Endothelial cell of umbilical vein (primary cell): ENCODE results near the gene STXBP5L. TPM values are rescaled to one million over a fixed set of nuclear protein-coding genes. Genes with fewer than 3 reads are reported as not detected.

Experiments
- BruUV-seq: library from RNA; stranded (reverse); fragments of 400-500 nt; replicated peaks from 2 replicates; lab custom pipeline; 2021; lab: Mats Ljungman, UMichigan
- CTCF ChIA-PET: fragments of 300-600, 350-600 bp; sonication (Branson Sonifier 250); formaldehyde crosslinking; loops from one replicate; lab custom pipeline; 2021; ENCODE audit warnings: antibody characterized with exemption, inconsistent platforms; lab: Charles Lee
- POLR2A ChIA-PET: fragments of 300-600, 350-600 bp; sonication (Branson Sonifier 250); formaldehyde crosslinking; loops from one replicate; lab custom pipeline; 2021; ENCODE audit warnings: antibody characterized with exemption, inconsistent platforms; lab: Charles Lee
- DNase-seq: peaks from one replicate; pipeline ENCODE4 v3.0.0-alpha.2; 2011; ENCODE audit warnings: low read depth, low spot score
- FAIRE-seq: peaks from 2 replicates; lab custom pipeline; 2011; peaks lifted over from hg19 to GRCh38; lab: Jason Lieb, UNC
- H2AFZ ChIP-seq: 2 replicates; pipeline ENCODE4 v1.6.0; 2012; ENCODE audit warnings: low read depth, low read length, control low read depth, inconsistent platforms
- H3K27ac ChIP-seq: 2 replicates; pipeline ENCODE4 v1.5.1; 2011; ENCODE audit warnings: low read depth, mild to moderate bottlenecking, control low read depth, low read length, moderate library complexity; ENCODE audit not compliant: insufficient read depth
- H3K27me3 ChIP-seq, 2 experiments: 2 replicates each; pipeline versions ENCODE4 v1.6.0 to v1.6.1; 2011; ENCODE audit warnings: low read length in 2 of 2, mixed read lengths in 1 of 2; ENCODE audit not compliant: control insufficient read depth in 2 of 2, insufficient read depth in 2 of 2
- H3K36me3 ChIP-seq, 2 experiments: 2 replicates in 1 of 2; 3 replicates in 1 of 2; pipeline ENCODE4 v1.5.1; 2011; ENCODE audit warnings: low read length in 2 of 2, mild to moderate bottlenecking in 1 of 2, moderate library complexity in 1 of 2; ENCODE audit not compliant: control insufficient read depth in 2 of 2, insufficient read depth in 2 of 2; ENCODE audit errors: extremely low read depth in 1 of 2
- H3K4me1 ChIP-seq: 3 replicates; pipeline ENCODE4 v1.5.1; 2011; ENCODE audit warnings: mild to moderate bottlenecking, low read length; ENCODE audit not compliant: control insufficient read depth, insufficient read depth; ENCODE audit errors: extremely low read depth
- H3K4me2 ChIP-seq: 2 replicates; pipeline ENCODE4 v1.6.1; 2011; ENCODE audit warnings: low read length, control low read depth, mixed read lengths; ENCODE audit not compliant: insufficient read depth
- H3K4me3 ChIP-seq, 3 experiments: fragments of 200-600 bp in 1 of 3; sonication (generic), shearing (Covaris generic) in 1 of 3; replicated peaks in 1 of 3; 2 replicates each; pipeline ENCODE4 v1.5.1; 2011 to 2016; ENCODE audit warnings: control low read depth in 3 of 3, low read length in 3 of 3, mild to moderate bottlenecking in 2 of 3, inconsistent platforms in 1 of 3, low read depth in 1 of 3, moderate library complexity in 1 of 3; ENCODE audit not compliant: insufficient read depth in 1 of 3
- H3K79me2 ChIP-seq: 2 replicates; pipeline ENCODE4 v1.6.0; 2012; ENCODE audit warnings: low read length, inconsistent platforms; ENCODE audit not compliant: control insufficient read depth, insufficient read depth
- H3K9ac ChIP-seq: replicated peaks from 2 replicates; pipeline ENCODE3; 2011; ENCODE audit warnings: low read length, control low read depth; ENCODE audit not compliant: insufficient read depth; ENCODE audit errors: extremely low read depth
- H3K9me1 ChIP-seq: replicated peaks from 3 replicates; pipeline ENCODE4 v1.6.0; 2011; ENCODE audit warnings: mild to moderate bottlenecking, low read length; ENCODE audit not compliant: control insufficient read depth, insufficient read depth; ENCODE audit errors: extremely low read depth
- H3K9me3 ChIP-seq: replicated peaks from 2 replicates; pipeline ENCODE4 v1.5.1; 2012; ENCODE audit warnings: low read length, inconsistent platforms; ENCODE audit not compliant: control insufficient read depth, insufficient read depth
- H4K20me1 ChIP-seq: replicated peaks from 2 replicates; pipeline ENCODE3; 2011; ENCODE audit warnings: mild to moderate bottlenecking, low read length; ENCODE audit not compliant: control insufficient read depth, insufficient read depth; ENCODE audit errors: extremely low read depth
- EZH2 ChIP-seq: IDR thresholded peaks from 2 replicates; pipeline ENCODE4 v1.6.1; 2012; ENCODE audit warnings: borderline replicate concordance, low read depth, mild to moderate bottlenecking, moderate library complexity, low read length, inconsistent platforms; ENCODE audit not compliant: severe bottlenecking
- FOS ChIP-seq: IDR thresholded peaks from 2 replicates; pipeline ENCODE4 v1.6.1; 2011; ENCODE audit warnings: mild to moderate bottlenecking, low read length, moderate library complexity, borderline replicate concordance; ENCODE audit not compliant: insufficient read depth
- GATA2 ChIP-seq: IDR thresholded peaks from 2 replicates; pipeline ENCODE4 v1.7.0; 2011; ENCODE audit warnings: low read depth, mild to moderate bottlenecking, moderate library complexity, mixed read lengths, low read length; ENCODE audit not compliant: insufficient read length, insufficient read depth
- JUN ChIP-seq: IDR thresholded peaks from 2 replicates; pipeline ENCODE4 v1.6.1; 2011; ENCODE audit warnings: borderline replicate concordance, low read depth; ENCODE audit not compliant: insufficient read length, insufficient read depth
- MYC ChIP-seq: IDR thresholded peaks from one replicate; pipeline ENCODE4 v1.6.1; 2011; ENCODE audit warnings: mild to moderate bottlenecking, low read depth, low read length
- POLR2A ChIP-seq: IDR thresholded peaks from 2 replicates; pipeline ENCODE4 v1.6.1; 2012; ENCODE audit warnings: low read depth, mild to moderate bottlenecking, control low read depth, low read length
- POLR2AphosphoS5 ChIP-seq: IDR thresholded peaks from 2 replicates; pipeline ENCODE4 v1.6.1; 2012; ENCODE audit warnings: low read depth, mild to moderate bottlenecking, control low read depth, low read length, moderate library complexity; ENCODE audit not compliant: insufficient read depth
- dilution Hi-C: fragments of 300-500 bp; cut with MboI; formaldehyde crosslinking; loops from one replicate; pipeline ENCODE4 v1.15.0; 2019; ENCODE audit warnings: low sequenced_read_pairs; ENCODE audit not compliant: extremely low pct_ligation_motif_present
- intact Hi-C: fragments of 100-400 bp; cut with micrococcal nuclease; formaldehyde crosslinking; loops from one replicate; pipeline ENCODE4 v1.10.0; 2022
- polyA plus RNA-seq, 4 experiments: library from polyadenylated mRNA; depleted of rRNA in 3 of 4; stranded (reverse) in 3 of 4; unstranded in 1 of 4; fragments of >200 nt; gene quantifications; 2 replicates each; pipeline versions ENCODE4 v1.2.1 to v1.2.3, GENCODE V29; 2011 to 2012; ENCODE audit warnings: missing spikeins in 1 of 4
- total RNA-seq: library from RNA; stranded (reverse); gene quantifications from 2 replicates; pipeline ENCODE4 v1.2.3, GENCODE V29; 2021
- TF ChIP-seq, protein P1 (sequence below): IDR thresholded peaks from 2 replicates; pipeline ENCODE4 v1.6.1; 2011; ENCODE audit not compliant: insufficient read depth, insufficient read length
- TF ChIP-seq, protein P2 (sequence below), 2 donors: IDR thresholded peaks; 1 replicate in 1 of 2; 2 replicates in 1 of 2; pipeline ENCODE4 v1.5.1; 2011; ENCODE audit warnings: low read length in 2 of 2, mild to moderate bottlenecking in 2 of 2, moderate library complexity in 2 of 2, control low read depth in 1 of 2, inconsistent platforms in 1 of 2, low read depth in 1 of 2; ENCODE audit not compliant: insufficient read depth in 1 of 2; ENCODE audit errors: extremely low read depth in 1 of 2

STXBP5L gene
- total and polyA plus RNA-seq, 2 donors (not counting 3 experiments of a cell fraction or from before 2014, with no cell fraction given), result not detected

DNA sequence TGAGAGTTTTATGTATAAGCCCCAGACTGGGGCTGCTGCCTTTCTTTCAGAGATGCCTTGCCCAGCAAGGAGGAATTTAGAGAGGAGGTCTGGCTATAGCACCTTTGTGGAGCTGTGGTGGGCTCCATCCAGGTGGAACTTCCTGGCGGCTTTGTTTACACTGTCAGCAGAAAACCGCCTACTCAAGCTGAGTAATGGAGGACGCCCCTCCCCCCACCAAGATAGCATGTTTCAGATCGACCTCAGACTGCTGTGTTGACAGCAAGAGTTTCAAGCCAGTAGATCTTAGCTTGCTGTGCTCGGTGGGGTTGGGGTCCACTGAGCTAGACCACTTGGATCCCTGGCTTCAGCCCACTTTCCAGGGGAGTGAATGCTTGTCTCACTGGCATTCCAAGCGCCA is 155.6 kb downstream of the STXBP5L start:
- H3K36me3 ChIP-seq, result no peaks in the 10 kb centered on the region
- no peaks in the 10 kb centered on the region for H3K27me3 ChIP-seq
- H2AFZ ChIP-seq, result no peak overlapping the region
- no peaks in the 10 kb centered on the region for H3K4me1 ChIP-seq
- intact Hi-C loops (no loop called here), dilution Hi-C loops (no loop called here)
- ChIA-PET POLR2A (no interaction called here), CTCF (no interaction called here)
- H3K4me3 ChIP-seq, result no peak overlapping the region
- H3K9me3 ChIP-seq, result no peaks in the 10 kb centered on the region
- no TSS peak for BruUV-seq
- H3K9ac ChIP-seq, result no peak overlapping the region
- DNase-seq, result no peak
- H4K20me1 ChIP-seq, result no peaks in the 10 kb centered on the region
- H3K27ac ChIP-seq, result no peak overlapping the region
- FAIRE-seq, result no peak
- no peaks in the 10 kb centered on the region for H3K9me1 ChIP-seq
- no peaks in the 10 kb centered on the region for H3K79me2 ChIP-seq
- no peak overlapping the region for H3K4me2 ChIP-seq
- TF ChIP-seq GATA2 (no peak), EZH2 (no peak), POLR2A (no peak), FOS (no peak), MYC (no peak), JUN (no peak), POLR2AphosphoS5 (no peak)
- TF ChIP-seq, protein P1, sequence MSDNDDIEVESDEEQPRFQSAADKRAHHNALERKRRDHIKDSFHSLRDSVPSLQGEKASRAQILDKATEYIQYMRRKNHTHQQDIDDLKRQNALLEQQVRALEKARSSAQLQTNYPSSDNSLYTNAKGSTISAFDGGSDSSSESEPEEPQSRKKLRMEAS, result no peak
- TF ChIP-seq, protein P2, sequence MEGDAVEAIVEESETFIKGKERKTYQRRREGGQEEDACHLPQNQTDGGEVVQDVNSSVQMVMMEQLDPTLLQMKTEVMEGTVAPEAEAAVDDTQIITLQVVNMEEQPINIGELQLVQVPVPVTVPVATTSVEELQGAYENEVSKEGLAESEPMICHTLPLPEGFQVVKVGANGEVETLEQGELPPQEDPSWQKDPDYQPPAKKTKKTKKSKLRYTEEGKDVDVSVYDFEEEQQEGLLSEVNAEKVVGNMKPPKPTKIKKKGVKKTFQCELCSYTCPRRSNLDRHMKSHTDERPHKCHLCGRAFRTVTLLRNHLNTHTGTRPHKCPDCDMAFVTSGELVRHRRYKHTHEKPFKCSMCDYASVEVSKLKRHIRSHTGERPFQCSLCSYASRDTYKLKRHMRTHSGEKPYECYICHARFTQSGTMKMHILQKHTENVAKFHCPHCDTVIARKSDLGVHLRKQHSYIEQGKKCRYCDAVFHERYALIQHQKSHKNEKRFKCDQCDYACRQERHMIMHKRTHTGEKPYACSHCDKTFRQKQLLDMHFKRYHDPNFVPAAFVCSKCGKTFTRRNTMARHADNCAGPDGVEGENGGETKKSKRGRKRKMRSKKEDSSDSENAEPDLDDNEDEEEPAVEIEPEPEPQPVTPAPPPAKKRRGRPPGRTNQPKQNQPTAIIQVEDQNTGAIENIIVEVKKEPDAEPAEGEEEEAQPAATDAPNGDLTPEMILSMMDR (IDR thresholded peaks at IDR 0.05; ENCODE audit: extremely low read depth in 1 of 2, insufficient read depth in 1 of 2, low read depth in 1 of 2, low read length in 2 of 2), result no peak
